SH-SY5Y (cell line): Measurements from ENCODE around the gene NEO1.

Experiments
- GATA2 ChIP-seq: IDR thresholded peaks from 2 replicates; pipeline ENCODE4 v1.6.1; 2011; ENCODE audit warnings: mild to moderate bottlenecking, low read depth, low read length
- GATA3 ChIP-seq: IDR thresholded peaks from 2 replicates; pipeline ENCODE4 v1.6.1; 2011; ENCODE audit warnings: low read depth, mild to moderate bottlenecking, low read length, moderate library complexity

NEO1 gene

DNA sequence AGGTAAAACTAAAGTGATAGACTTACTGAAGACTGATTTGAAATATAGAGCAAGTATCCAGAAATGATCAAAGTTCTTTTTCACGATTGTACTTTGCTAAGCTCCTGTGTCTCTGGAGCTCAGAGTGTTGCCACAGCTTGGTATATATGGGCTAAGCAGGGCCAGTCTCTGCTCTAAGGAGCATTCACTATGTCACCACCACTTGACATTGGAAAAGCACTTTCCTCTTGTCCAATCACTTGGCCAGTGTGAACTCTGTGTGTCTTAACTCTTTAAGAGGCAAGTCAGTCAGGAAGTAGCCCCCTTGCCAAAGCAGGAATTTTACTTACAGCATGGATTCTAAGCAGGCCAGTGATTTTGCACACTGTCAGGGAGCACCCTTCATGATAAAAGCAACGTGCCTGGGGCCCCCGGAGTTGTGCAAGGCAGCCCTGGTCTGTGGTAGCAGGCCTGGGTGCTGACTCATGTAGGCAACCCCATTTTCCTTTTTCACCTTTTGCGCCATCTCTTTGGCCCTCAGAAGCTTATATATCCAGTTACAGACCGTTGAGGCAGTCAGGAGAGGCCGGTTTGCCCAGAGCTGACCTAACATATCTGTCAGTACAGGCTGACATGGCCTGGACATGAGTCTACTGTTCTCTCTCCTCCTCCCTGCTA is 243.5 kb downstream of the NEO1 start:
- TF ChIP-seq GATA2 (no peak), GATA3 (no peak)

DNA sequence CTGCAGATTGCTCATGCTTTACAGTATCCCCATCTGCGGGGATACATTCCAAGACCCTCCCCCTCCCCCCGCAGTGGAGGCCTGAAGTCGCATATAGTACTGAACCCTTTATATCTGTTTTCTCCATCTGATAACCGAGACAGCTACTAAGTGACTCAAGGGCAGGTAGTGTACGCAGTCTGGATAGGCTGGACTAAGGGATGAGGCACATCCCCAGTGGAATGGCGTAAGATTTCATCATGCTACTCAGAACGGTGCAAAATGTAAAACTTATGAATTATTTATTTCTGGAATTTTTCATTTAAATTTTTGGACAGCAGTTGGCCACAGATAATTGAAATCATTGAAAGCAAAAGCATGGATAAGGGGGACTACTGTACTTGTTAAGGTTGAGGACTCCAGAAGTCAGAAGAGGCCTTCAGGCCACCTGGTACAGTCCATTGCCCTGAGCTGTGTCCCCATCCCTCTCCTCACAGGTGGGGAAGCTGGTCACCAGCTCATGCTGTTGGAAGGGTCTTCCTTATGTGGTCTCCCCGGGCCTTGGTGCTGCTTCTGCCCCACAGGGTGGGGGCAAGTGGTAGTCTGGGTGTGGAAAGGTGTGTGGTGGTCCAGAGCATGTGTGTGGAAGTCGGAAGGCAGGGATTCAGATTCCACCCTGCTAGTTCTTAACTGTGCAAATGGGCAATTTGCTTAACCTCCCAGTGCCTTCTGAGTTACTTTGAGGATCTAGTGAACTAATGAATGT is 244.5 kb downstream of the NEO1 start:
- no peak for TF ChIP-seq GATA3

DNA sequence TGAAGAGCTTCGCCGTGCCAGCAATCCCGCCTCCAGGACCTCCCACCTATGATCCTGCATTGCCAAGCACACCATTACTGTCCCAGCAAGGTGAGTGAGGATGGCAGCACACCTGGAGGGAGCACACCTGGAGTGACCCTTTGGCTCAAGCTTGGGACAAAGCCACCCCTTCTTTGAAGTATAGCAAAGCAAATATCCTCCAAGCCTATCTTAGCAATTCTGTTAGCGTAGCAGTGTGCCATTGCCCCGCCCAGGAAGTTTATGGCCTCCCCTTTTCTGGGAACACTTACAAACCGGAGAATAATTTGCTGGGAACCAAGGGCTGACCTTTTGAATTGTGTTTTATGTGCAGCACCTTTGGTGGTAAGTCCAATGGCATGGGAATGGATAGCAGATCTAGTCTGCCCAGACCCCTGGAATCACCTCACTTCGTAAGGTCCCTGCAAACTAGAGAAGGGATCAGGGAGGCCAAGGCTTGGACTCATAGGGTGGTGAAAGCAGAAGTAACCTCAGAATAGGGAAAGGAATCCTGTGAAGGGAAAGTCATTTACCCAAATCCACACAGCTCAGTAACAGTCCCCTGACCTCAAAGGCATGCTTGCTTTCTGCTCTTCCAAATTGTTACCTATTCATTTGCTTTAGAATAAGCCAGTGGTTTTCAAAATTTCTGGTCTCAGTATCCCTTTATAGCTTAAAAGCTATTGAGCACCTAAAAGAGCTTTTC is 246.4 kb downstream of the NEO1 start:
- no peak for TF ChIP-seq GATA3
- TF ChIP-seq GATA2: no peak

DNA sequence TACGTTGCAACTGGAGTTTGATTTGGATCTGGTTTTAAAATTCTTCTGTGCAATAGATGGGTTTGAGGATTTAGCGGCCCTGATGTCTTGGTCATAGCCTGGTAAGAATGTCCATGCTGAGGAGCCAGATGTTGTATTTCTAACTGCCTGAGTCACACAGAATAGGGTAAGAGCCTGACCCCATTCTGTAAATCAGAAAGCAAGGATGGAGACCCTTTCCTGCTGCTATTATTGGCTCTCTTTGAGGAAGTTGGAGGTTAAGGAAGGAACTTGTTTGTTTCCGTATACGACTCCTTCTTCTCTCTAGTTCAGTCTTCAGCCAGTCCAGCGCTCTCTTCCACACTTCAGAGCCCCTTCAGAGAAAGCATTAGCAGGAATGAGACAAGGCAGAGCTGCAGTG is 251.4 kb downstream of the NEO1 start:
- no peak for TF ChIP-seq GATA2

DNA sequence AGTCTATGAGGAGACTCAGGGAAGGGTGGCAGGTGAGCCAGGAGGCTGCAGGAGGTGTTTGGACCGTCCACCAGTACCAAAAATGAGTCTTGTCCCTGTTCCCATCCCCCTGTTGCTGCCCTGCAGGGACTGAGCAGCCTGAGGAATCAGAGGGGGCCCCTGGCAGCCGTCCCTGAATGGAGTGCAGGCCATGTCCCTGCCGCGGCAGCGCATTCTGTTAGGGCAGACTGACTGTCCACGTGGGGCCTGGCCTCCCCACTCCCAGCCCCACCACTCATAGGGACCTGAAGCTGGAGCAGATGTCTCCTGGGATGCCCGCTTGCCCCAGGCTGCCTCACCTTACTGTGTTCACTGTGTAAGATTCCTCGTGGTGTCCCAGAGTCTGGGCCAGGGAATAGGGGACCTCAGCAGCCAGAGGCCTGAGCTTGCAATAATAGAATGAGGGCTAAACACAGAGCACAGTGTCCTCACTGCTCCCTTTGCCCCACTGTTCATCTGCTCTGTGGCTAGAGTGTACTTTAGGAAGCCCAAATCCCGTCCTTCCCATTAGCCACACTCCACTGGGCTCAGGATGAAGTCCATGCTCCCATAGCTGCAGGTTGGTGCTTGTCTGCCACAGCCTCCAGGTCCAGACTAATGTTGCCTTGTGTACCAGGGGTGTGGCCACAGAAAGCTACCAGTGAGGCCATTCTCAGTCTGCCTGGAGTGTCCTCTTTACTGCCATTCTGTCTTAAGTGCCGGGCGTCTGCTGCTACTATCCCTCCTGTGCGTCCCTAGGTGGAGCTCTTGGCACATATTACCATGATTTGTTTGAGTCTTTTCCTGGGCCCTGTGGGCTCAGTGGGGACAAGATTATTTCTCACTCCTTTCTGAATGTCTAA is 253.3 kb downstream of the NEO1 start:
- no peak for TF ChIP-seq GATA2
- TF ChIP-seq GATA3: no peak

DNA sequence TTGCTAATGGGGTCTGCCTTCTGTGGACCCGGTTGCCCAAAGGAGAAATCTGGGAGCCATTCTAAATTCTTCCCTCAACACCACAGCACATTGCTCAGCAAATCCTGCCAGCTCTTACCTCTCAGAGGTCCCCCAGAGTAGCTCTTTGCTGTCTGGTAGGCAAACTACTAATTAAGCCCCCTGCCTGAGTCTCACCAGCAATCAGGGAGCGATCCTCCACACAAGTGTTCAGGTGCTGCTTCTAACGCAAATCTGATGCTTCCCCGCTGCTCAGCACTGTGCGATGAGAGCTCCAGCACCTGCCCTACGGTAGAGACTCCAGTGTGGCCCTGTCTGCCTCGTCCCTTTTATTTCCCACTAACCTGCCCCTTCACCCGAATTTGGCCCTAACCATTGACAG is 256.0 kb downstream of the NEO1 start:
- TF ChIP-seq GATA2 (no peak), GATA3 (no peak)

DNA sequence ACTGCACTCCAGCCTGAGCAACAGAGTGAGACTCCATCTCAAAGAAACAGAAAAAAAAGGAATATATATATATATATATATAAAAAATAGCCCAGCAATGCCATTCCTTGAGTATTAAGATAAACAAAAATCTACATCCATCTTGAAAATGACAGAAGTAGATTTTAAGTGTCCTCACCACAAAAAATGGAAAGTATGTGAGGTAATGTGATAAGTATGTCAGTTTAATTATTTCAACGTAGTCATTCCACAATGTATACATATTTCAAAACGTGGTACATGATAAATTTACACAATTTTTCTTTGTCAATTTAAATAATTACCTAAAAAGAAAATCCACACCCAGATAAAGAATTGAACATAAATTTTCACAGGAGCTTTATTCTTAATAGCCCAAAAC is 261.6 kb downstream of the NEO1 start:
- TF ChIP-seq GATA3: no peak
- TF ChIP-seq GATA2: no peak

DNA sequence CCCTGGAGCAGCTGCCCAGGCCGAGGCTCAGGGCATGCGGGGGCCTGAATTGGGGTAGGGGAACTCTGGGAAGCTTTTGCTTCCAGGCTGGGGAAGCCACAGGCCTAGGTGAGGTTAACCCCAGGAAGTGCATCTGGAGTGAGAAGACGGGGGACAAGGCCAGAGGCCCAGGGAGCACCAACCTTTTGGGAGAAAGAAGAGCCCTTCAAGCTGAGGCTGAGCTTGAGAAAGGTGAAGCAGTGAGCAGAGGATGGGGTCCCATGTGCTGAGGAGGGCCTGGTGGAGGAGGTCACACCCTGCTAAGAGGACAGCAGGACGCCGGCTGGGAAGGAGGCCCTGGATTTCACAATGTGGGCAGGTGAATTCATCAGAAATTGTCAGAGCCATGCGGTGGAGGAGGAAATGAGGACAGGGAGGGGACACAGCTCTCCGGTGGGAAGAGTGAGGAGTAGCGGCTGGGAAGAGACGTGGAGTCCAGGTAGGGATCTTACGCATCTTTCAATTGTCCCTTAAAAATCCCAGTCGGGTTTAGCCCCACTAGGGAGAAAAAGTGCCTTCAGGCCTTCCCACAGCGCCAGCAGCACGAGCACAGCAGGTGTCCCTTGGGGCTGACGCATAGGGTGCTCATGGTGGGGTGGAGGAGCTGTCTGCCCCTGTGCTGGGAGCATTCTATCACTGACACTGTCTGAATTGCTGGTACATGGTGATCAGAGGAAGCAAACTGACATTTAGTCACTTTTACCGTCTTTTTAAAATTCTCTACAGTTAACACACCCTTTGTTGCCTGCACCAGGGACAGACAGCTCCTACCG is 265.6 kb downstream of the NEO1 start:
- TF ChIP-seq GATA2: no peak
- no peak for TF ChIP-seq GATA3

DNA sequence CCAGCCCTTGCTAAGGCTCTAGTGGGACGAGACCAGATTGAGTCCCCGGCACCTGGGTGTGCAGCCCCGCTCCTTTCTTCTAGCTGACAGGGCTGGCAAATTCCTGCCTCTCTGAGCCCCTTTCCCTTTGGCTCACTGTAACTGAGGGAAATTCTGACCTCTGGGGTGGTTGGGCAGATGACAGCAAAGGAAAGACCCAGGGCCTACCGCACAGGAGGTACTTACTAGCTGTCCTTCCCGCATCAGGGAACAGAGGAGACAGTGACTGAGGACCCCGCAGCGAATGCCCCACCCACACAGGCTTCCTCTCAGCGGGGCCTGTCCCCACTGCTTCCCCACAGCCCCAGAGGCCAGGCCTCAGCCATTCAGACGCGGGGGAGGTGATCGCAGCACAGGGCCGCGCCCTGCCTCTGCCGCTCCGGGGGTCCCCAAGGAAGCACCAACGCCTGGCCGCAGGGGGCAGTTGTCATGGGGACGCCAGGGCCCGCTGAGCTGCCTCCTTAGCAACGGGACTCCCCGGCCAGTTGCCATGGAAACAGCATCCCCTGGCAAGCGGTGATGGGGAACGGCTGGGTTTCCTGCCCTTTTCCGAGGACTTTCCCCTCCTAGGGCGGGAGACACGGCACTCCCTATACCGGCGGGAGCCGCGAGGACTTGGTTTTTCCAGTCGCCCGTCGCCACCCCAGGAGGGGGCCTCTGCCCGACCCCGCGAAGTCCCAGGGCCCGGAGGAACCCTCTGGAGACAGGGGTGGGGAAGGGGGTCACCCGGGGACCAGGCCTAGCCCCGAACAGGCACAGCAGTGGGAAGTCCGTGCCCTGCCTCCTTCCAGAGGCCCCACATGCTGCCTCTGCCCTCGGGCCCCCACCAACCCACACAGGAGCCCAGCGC is 266.4 kb downstream of the NEO1 start:
- TF ChIP-seq GATA3 (no peak), GATA2 (no peak)

DNA sequence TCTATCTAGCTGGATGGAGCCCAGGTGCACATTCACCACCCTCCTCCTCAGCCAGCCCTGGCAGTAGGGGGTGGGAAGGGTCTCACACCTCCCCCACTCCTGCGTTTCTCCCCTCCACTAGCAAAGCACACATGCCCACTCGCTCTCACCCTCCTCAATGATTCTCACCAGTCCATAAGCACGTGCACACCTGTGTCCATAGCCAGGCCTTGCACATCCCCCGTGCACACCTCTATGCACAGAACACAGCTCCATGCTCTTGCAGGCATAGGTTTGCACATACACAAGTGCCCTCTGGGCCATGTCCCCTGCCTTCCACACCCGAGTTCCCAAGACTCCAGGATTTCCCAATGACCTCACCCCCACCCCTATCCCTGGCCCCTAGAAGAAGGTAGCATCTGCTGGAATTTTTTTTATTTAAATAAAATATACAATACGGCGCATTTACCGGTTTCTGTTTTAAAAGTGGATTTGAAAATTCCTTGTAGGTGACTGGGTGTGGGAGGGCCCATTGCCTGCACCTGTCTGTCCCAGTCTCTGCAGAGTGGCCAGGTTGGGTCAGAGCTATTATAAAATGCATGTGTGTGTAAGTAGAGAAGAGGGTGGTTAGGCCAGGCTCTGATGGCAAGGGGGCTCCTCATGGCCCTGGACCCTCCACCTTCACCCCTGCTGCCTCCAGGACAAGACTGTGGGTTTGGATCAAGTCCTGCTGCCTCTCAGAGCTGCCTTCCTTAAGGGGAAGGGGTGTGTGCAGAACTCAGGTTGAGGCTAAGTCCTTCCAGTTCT is 267.4 kb downstream of the NEO1 start:
- TF ChIP-seq GATA2 (no peak), GATA3 (no peak)

DNA sequence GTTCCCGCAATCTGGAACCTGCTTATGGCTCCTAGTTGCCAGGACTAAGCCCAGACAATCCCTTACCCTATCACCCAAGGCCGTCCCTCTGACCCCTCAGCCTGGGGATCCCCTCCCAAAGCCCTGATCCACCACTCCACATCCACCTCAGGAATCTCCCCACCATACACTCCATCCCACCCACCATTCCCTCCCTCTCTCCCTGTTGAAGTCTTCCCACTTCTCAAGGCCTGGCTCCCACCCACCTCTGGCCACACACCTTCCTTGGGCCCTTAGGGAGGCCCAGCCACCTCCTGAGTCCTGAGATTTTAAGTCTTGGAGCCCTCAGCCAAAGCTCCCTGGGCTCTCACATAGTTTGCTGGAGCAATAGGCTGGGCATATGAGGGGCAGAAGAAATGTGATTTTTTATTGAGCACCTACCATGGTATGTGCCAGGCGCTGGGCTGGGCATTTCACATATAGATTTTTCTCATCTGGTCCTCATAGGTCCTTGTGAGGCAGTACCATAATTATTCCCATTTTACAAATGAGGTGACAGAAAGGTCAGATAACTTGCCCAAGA is 268.4 kb downstream of the NEO1 start:
- TF ChIP-seq GATA2: no peak
- no peak for TF ChIP-seq GATA3
